HL-60 (cell line): ENCODE measurements around the gene SENP6.

Experiments used
- DNase-seq, 2 experiments: peaks; one replicate each; pipeline ENCODE4 v3.0.0-alpha.2; 2010 to 2020; ENCODE audit warnings: low read depth in 1 of 2, low spot score in 1 of 2
- H3K27ac ChIP-seq: fragments of 250-450 bp; sonication (Bioruptor Pico); replicated peaks from 2 replicates; pipeline ENCODE4 v1.5.1; 2020; ENCODE audit warnings: mild to moderate bottlenecking, moderate library complexity
- H3K27me3 ChIP-seq: fragments of 250-450 bp; sonication (Bioruptor Pico); 2 replicates; pipeline ENCODE4 v1.5.1; 2021; ENCODE audit warnings: mild to moderate bottlenecking, moderate library complexity; ENCODE audit not compliant: insufficient read depth, poor library complexity, severe bottlenecking
- H3K4me3 ChIP-seq: replicated peaks from 2 replicates; pipeline ENCODE4 v1.5.1; 2011; ENCODE audit warnings: mild to moderate bottlenecking, control low read depth, low read length; ENCODE audit not compliant: insufficient read depth
- CTCF ChIP-seq: IDR thresholded peaks from one replicate; pipeline ENCODE4 v1.5.1; 2011; ENCODE audit warnings: low read length, control low read depth, inconsistent platforms; ENCODE audit not compliant: insufficient read depth
- GABPA ChIP-seq: IDR thresholded peaks from 2 replicates; pipeline ENCODE4 v1.6.1; 2012; ENCODE audit warnings: low read depth
- POLR2AphosphoS5 ChIP-seq: IDR thresholded peaks from 2 replicates; pipeline ENCODE4 v1.6.1; 2012; ENCODE audit warnings: low read depth
- REST ChIP-seq: IDR thresholded peaks from 2 replicates; pipeline ENCODE4 v1.6.1; 2012; ENCODE audit warnings: low read depth; ENCODE audit not compliant: insufficient replicate concordance
- SPI1 ChIP-seq: IDR thresholded peaks from 2 replicates; pipeline ENCODE4 v1.6.1; 2012; ENCODE audit warnings: low read depth, mild to moderate bottlenecking, borderline replicate concordance
- long read RNA-seq: library from polyadenylated mRNA; unstranded; transcript quantifications from one replicate; pipeline ENCODE4 v2.0.0, GENCODE V29; 2020

SENP6 gene
- long read RNA-seq, full-length matches to known transcripts, result 13 of 162 reads
- long read RNA-seq, partial matches to known transcripts, result 81 of 162 reads
- long read RNA-seq, other reads (novel, unspliced or antisense), result 68 of 162 reads

GRCh38 chr6:75601304-75602245 lies at the start of gene SENP6:
TSS of gene SENP6 (plus strand) at chr6:75601880. CDS start at chr6:75602525, 645 bp downstream.
- DNase-seq, result peak in 1 of 2 experiments; percentile 69
- TF ChIP-seq REST (peak; percentile 34), GABPA (no peak), POLR2AphosphoS5 (peak; percentile 86)
- no peaks in the 10 kb centered on the region for H3K27me3 ChIP-seq
- H3K27ac ChIP-seq, result peak within 1 kb of the TSS; percentile 98
- H3K4me3 ChIP-seq, result peak within 1 kb of the TSS; percentile 76

GRCh38 chr6:75556240-75556639 lies 45.4 kb upstream of the SENP6 start:
- no peak for DNase-seq
- no peaks in the 10 kb centered on the region for H3K27me3 ChIP-seq
- no peak overlapping the region for H3K27ac ChIP-seq
- no peak for TF ChIP-seq GABPA
- no peak for TF ChIP-seq CTCF
- no peak for TF ChIP-seq REST
- TF ChIP-seq SPI1, result no peak
- TF ChIP-seq POLR2AphosphoS5, result no peak
- no peak overlapping the region for H3K4me3 ChIP-seq

- Histone ChIP-seq H3K27me3 (no peaks in the 10 kb centered on the region), H3K4me3 (no peak overlapping the region), H3K27ac (no peak overlapping the region)
- TF ChIP-seq POLR2AphosphoS5 (no peak), CTCF (no peak), REST (no peak), GABPA (no peak), SPI1 (no peak)
- DNase-seq, result no peak
These were observed 44.6 kb upstream of the SENP6 start for GRCh38 chr6:75557068-75557467.
